MG63 (cell line): Measurements from ENCODE around the gene CASP9. TPM values are rescaled to one million over a fixed set of nuclear protein-coding genes. Genes with fewer than 3 reads are reported as not detected.
A peak's percentile ranks its signal among the peaks of the same experiment; 100 is the strongest.
"Not testable (repeated sequence)": the region's sequence is repeated elsewhere in the genome, so short reads cannot be mapped to it uniquely, and the experiment has no call there.

ENCODE experiments used
- DNase-seq: peaks from one replicate; pipeline ENCODE4 v3.0.0-alpha.2; 2020
- H3K27me3 ChIP-seq: fragments of 250-450 bp; sonication (Bioruptor Pico); 2 replicates; pipeline ENCODE4 v1.5.1; 2020; ENCODE audit warnings: mild to moderate bottlenecking, moderate library complexity
- H3K36me3 ChIP-seq: fragments of 250-450 bp; sonication (Bioruptor Pico); 2 replicates; pipeline ENCODE4 v1.5.1; 2020; ENCODE audit warnings: mild to moderate bottlenecking, moderate library complexity
- H3K4me3 ChIP-seq: fragments of 250-450 bp; sonication (Bioruptor Pico); 2 replicates; pipeline ENCODE4 v1.5.1; 2020; ENCODE audit warnings: mild to moderate bottlenecking, moderate library complexity
- H3K9me3 ChIP-seq: fragments of 250-450 bp; sonication (Bioruptor Pico); 2 replicates; pipeline ENCODE4 v1.5.1; 2020; ENCODE audit warnings: mild to moderate bottlenecking, moderate library complexity
- total RNA-seq: library from RNA; depleted of rRNA; stranded (reverse); fragments of >200 nt; shearing (Covaris generic); gene quantifications from 2 replicates; pipeline ENCODE4 v1.2.3, GENCODE V29; 2014; ENCODE audit warnings: low replicate concordance

CASP9 gene
- total RNA-seq, 1 experiment from 2014 or later = 5.3 TPM

DNA sequence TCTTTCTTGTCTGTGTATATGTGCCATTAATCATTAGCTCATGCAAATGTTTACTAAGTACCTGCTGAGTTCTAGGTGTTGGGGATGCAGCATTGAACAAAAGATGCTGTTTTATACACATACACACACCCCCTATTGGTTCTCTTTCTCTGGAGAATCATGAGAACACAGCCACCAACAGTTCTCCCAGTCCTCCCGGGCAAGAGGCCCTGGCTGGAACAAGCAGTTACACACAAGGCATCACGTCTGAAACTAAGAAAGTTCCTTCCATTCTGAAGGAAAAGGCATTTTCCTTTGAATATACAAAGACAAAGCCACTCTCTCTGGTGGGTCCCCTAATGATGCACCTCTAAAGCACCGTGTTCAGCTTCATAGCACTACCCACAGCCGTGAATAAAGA lies 10.8 kb downstream of the CASP9 start:
- peaks cover 3% of the 10 kb centered on the region; the same call in 1 of the 2 replicates for H3K36me3 ChIP-seq
- no peak overlapping the region for H3K4me3 ChIP-seq
- no peaks in the 10 kb centered on the region for H3K9me3 ChIP-seq
- no peaks in the 10 kb centered on the region for H3K27me3 ChIP-seq
- no peak for DNase-seq

DNA sequence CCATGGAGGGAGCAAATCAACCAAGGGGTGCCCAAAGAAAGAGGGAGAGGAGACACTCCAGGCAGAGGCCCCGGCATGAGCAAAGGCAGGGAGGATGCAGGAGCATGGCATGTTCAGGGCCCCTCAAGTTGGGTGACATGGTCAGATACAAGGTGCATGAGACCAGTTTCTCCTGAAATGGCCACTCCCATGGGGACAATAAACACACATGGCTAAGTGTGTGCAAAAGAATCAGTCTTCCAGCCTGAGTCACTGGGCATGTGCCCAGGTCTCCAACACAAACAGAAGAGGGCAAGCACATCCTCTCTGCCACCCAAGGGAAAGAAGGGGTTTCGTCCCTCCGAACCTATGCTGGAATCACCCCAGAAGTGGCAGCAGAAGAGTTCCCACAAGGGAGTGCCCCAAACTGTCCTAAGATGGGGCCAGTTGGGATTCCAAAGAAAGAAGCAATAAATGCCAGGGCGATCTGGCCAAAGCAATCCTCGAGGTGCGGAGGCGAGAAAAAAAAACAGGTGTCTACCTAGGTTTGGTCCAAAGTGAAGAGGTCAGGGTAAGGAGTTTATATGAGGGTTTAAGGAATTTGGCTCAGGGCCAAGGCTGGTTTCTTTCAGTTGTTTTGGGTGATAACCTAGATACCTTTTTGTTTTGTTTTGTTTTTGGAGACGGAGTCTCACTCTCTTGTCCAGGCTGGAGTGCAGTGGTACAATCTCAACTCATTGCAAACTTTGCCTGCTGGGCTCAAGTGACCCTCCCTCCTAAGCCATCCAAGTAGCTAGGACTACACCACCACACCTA lies 13.2 kb downstream of the CASP9 start:
- Histone ChIP-seq H3K4me3 (no peak overlapping the region), H3K27me3 (no peaks in the 10 kb centered on the region)
- DNase-seq = peak; percentile 64

DNA sequence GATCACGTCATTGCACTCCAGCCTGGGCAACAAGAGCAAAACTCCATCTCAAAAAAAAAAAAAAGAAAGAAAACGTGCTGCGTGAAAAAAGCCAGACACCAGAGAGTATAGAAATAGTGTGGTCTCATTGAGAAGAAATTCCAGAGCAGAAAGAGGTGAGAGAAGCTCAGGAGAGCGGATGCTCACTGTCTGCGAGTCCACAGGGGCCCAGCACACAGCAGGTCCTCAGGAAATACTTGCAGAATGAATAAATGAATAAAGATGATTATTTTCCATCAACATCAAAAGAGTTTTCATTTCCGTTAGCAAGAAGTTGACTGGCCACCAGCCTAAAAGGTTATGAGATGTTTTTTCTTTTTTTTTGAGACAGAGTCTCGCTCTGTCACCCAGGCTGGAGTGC lies 14.4 kb downstream of the CASP9 start:
- H3K4me3 ChIP-seq = no peak overlapping the region
- H3K27me3 ChIP-seq = no peaks in the 10 kb centered on the region
- no peak for DNase-seq
- H3K9me3 ChIP-seq = no peaks in the 10 kb centered on the region
- H3K36me3 ChIP-seq = no peaks in the 10 kb centered on the region

More for the DNA sequence above, 13.2 kb downstream of the CASP9 start:
- no peaks in the 10 kb centered on the region for H3K9me3 ChIP-seq
- H3K36me3 ChIP-seq = no peaks in the 10 kb centered on the region

DNA sequence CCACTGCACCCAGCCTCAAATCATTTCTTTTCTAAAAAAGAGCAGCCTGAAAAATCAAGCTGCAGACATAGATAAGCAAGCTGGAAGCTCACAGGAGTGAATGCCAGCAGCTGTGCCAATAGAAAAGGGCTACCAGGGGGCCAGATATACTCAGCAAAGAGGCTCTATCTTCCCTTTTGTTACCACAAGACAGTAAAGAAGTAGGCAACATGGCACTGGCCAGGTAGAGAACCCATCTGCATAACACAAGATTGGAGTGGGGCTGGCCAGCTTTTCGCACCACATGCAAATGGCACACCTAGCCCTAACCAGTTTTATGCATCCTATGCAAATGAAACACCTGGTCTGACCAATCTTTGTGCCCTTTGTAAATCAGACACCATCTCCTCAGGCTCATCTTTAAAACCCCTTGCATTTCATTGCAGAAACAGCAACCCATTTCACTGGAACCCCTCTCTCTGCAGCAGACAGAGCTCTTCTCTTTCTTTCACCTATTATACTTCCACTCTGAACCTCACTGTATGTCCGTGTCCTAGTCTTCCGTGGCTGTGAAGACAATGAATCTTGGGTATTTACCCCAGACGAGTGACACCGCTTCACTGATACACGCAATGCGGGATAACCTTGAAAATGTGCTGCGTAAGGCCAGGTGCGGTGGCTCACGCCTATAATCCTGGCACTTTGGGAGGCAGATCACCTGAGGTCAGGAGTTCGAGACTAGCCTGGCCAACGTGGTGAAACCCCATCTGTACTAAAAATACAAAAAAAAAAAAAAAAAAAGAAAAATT lies 15.1 kb downstream of the CASP9 start:
- H3K27me3 ChIP-seq = no peaks in the 10 kb centered on the region
- H3K9me3 ChIP-seq = no peaks in the 10 kb centered on the region
- no peaks in the 10 kb centered on the region for H3K36me3 ChIP-seq
- no peak for DNase-seq
- H3K4me3 ChIP-seq = no peak overlapping the region

DNA sequence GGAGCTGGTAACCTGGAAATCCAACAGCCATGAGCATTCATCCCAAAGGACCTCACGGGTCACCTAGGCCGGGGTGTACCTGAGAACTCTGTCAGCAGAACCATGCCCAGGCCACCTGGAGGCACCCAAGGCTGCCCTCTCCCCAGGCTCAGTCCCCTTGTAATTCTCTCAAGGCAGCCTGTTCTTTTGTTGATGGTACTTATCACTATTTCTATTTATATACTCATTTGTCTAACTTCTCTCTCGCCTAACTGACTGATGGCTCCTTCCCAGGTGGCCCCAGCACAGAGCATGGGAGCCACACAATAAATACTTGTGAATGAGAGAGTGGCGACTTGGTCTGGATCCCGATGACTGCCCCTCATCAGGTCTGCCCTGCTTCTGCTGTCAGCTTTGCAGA lies 16.7 kb downstream of the CASP9 start:
- Histone ChIP-seq H3K9me3 (no peaks in the 10 kb centered on the region), H3K27me3 (no peaks in the 10 kb centered on the region), H3K36me3 (no peaks in the 10 kb centered on the region), H3K4me3 (no peak overlapping the region)
- DNase-seq = no peak

DNA sequence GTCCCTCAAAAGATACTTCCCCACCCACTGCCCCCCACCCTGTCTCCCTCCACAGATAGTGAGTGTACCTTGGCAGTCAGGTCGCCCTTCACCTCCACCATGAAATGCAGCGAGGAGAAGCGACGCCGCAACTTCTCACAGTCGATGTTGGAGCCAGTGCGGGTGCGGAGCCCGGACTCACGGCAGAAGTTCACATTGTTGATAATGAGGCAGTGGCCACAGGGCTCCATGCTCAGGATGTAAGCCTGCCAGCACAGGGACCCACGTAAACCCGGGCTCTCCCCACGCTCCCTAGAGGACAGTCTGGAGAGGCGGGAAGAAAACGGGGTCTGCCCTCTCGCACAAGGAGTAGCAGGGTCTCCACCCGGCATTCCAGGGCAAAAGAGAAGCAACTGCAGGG lies 17.2 kb downstream of the CASP9 start:
- H3K9me3 ChIP-seq = no peaks in the 10 kb centered on the region
- no peaks in the 10 kb centered on the region for H3K36me3 ChIP-seq
- H3K4me3 ChIP-seq = no peak overlapping the region
- DNase-seq = no peak
- H3K27me3 ChIP-seq = no peaks in the 10 kb centered on the region

DNA sequence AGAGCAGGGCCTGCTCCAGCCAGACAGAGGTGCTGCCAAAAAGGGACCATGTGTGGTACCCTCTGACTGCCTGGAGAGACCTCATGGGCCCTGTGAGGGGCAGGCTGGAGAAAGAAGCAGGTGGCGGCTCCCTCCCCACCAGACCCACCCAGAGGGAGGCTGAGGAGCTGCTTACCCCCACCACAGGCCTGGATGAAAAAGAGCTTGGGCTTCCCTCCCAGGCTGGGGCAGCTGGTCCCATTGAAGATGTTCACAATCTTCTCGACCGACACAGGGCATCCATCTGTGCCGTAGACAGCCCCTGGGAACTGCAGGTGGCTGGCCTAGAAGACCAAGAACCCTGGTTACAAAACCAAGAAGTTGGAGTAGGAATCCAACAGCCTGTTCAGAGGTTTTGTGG lies 19.6 kb downstream of the CASP9 start:
- Histone ChIP-seq H3K9me3 (no peaks in the 10 kb centered on the region), H3K27me3 (no peaks in the 10 kb centered on the region), H3K4me3 (no peak overlapping the region), H3K36me3 (no peaks in the 10 kb centered on the region)
- DNase-seq = no peak

DNA sequence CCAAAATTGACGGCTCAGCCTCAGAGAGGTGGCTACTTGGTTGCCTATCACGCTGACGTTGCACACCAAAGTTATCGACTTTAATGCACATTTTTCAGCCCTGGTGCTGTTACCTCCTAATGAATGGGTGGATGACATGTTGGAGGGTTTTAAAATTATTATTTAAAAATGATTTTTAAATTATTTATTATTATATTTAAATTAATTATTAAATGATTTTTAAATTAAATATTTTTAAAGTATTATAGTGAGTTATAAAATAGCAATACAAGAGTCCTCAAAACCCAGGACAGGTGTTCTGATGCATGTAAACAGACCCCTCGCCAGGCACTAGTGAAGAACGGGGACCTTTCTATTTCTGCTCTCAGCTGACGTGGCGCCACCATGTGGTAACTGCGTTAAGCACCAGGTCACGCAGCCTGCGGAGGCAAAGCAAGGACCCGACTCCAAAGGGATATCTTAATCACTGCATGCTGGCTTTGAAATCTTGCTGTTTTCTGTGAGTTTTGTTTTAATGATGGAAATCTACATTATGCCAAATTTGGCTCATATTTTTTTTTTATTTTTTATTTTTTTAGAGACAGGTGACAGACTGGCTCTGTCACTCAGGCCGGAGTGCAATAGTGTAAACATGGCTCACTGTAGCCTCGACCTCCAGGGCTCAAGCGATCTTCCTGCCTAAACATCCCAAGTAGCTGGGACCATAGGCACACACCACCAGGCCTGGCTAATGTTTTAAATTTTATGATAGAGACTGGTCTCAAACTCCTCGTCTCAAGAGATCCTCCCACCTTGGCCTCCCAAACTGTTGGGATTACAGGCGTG lies 22.6 kb downstream of the CASP9 start:
- no peaks in the 10 kb centered on the region for H3K27me3 ChIP-seq
- peak; percentile 36 for DNase-seq

DNA sequence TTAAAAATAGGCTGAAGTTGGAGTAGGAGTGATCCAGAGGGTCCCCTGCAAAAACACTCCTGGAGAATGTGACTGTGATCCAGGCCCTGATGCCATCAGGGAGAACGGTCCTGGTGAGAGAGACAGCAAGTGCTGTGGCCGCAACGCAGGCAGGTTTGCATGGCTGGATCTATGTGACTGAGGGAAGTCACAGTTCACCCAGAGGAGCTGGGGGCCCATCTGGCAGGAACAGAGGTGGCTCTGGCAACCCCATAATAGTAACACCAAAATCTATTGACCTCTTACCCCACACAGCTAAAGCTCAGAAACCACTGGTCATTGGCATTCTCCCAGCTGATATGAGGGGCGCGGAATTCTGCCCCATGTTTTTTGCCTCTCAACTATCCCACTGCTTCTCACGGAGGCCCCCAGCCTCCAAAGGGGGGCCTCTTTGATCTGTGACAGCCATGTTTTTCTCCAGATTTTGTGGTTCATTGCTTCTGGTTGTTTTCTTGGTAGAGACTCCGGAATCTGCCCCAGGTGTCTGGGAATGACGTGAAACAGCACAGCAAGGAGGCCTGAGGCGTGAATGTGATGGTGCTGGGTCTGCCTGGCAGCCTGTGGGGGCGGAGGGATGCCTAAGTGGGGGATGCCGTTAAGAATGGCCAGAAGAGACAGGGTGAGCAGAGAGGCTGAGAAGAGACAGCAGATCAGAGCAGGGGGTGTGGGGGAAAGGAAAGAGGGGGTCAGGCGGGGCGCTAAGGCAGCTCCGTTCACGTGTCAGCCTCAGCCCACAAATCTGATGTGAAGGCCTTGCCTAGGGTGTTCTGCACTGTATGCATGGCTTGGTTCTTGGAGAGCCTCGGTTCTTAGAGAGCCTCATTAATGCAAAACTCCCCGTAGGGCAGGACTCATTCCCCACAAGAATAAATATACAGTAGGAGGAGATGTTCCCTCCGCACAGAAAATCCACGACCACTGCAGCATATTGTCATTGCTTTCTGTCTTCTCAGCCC lies 23.5 kb downstream of the CASP9 start:
- Histone ChIP-seq H3K4me3 (no peak overlapping the region), H3K36me3 (no peaks in the 10 kb centered on the region), H3K9me3 (no peaks in the 10 kb centered on the region), H3K27me3 (no peaks in the 10 kb centered on the region)
- no peak for DNase-seq

More for the DNA sequence above, 22.6 kb downstream of the CASP9 start:
- H3K36me3 ChIP-seq = no peaks in the 10 kb centered on the region
- H3K9me3 ChIP-seq = no peaks in the 10 kb centered on the region
- no peak overlapping the region for H3K4me3 ChIP-seq

DNA sequence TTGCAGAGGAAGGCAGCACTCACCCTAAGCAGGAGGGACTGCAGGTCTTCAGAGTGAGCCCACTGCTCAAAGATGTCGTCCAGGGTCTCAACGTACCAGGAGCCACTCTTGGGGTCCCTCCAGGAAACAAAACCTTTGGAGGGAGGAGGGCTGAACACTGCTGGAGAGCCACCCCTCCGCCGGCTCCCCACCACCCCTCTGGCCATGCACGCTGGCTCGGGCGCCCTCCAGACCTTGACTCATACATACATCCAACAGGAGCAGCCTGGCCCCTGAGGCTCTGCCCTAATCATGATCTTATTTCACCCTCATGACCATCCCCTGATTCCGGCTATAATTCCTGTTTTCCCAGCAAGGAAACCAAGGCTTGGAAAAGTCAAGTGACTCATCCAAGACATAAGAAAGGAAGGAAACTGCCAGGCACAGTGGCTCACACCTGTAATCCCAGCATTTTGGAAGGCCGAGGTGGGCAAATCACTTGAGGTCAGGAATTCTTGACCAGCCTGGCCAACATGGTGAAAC lies 30.1 kb downstream of the CASP9 start:
- Histone ChIP-seq H3K4me3 (no peak overlapping the region), H3K36me3 (no peaks in the 10 kb centered on the region), H3K9me3 (no peaks in the 10 kb centered on the region), H3K27me3 (no peaks in the 10 kb centered on the region)
- DNase-seq = no peak

DNA sequence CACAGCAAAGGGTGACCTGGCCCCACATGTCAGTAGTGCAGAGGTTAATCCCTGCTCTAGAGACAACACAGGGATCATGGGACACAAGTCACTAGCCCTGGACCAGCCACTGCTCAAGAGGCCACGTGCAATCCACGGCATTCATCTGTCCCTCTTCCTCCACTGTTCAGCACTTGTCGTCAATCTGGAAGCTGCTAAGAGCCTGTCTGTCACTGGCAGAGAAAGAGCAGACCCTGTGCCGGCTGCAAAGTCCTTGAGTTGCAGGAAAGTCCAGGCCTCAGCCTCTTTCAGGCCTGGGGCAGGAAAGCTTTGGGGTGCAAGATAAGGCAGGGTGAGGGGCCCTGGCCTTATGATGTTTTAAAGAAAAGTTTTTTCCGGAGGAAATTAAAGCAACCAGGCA lies 31.4 kb downstream of the CASP9 start:
- no peak overlapping the region for H3K4me3 ChIP-seq
- no peaks in the 10 kb centered on the region for H3K36me3 ChIP-seq
- DNase-seq = no peak
- no peaks in the 10 kb centered on the region for H3K9me3 ChIP-seq
- no peaks in the 10 kb centered on the region for H3K27me3 ChIP-seq

DNA sequence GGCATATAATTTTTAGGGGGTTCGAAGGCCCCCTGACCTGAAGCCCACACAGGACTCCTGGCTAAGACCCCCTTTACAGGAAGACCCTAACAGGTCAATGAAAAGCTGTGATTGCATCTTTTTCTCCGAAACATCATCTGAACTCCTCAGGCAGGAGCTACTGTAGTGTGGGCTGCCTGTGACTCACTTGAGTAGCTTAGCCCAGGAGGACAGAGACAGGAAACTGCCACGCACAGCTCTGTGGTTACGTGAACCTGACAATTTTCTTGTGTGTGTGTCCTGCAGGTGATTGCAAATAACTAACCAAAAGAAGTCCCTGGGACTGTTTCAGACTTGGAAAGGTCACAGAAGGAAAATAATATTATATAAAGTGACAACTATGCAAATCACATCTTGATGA lies 33.0 kb downstream of the CASP9 start:
- H3K36me3 ChIP-seq, H3K27me3 ChIP-seq, H3K4me3 ChIP-seq, H3K9me3 ChIP-seq, DNase-seq: not testable (repeated sequence)

DNA sequence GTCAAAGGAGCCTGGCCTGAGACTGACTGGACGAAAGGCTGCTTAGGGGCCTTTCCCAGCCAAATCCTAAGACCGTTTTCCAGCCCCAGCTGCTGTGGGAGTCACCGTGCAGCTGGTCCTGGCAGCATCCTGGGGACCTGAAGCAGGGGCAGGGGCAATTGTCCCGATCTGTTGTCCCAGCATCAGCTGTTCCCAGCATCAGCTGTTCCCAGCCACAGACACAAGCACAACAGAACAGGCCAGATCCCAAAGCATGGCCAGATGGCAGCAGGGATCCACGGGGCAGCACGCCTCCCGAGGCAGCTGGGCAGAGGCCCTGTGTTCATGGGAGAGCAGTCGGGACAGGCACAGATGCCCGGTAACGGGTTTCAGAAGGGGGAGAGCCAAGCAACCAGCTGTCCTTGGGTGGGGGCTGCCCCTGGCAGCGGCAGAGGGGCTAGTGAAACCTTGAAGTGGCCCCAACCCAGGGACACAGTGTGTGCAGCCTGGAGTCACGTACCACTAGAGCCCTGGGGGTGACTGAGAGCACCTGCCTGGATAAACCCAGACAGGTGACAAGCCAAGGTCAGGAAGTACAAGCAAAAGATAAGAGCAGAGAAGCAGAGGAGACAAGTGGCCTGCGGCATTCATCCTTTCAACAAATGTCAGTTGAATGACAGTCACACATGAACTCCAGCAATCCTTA lies 34.8 kb downstream of the CASP9 start:
- Histone ChIP-seq H3K9me3 (no peaks in the 10 kb centered on the region), H3K36me3 (no peaks in the 10 kb centered on the region), H3K4me3 (no peak overlapping the region), H3K27me3 (no peaks in the 10 kb centered on the region)
- DNase-seq = no peak

DNA sequence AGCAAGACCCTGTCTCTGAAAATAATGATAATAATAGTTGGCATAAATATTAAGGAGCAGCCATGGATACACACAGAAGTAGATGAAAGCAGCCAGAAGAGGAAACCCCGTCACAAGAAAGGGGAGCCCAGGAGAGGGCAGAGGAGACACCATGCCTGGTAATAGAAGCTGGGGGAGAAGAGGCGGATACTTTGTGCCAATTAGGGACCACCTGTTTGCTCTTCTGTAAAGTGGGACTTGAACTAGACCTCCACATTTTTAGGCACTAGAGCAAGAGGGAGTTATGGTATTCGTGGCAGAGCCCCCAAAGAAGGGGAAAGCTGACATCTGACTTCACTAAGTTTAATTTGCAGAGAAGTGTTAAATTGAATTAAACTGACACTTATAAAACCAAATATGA lies 35.6 kb downstream of the CASP9 start:
- Histone ChIP-seq H3K27me3 (no peaks in the 10 kb centered on the region), H3K9me3 (no peaks in the 10 kb centered on the region), H3K36me3 (no peaks in the 10 kb centered on the region), H3K4me3 (no peak overlapping the region)
- DNase-seq = no peak

DNA sequence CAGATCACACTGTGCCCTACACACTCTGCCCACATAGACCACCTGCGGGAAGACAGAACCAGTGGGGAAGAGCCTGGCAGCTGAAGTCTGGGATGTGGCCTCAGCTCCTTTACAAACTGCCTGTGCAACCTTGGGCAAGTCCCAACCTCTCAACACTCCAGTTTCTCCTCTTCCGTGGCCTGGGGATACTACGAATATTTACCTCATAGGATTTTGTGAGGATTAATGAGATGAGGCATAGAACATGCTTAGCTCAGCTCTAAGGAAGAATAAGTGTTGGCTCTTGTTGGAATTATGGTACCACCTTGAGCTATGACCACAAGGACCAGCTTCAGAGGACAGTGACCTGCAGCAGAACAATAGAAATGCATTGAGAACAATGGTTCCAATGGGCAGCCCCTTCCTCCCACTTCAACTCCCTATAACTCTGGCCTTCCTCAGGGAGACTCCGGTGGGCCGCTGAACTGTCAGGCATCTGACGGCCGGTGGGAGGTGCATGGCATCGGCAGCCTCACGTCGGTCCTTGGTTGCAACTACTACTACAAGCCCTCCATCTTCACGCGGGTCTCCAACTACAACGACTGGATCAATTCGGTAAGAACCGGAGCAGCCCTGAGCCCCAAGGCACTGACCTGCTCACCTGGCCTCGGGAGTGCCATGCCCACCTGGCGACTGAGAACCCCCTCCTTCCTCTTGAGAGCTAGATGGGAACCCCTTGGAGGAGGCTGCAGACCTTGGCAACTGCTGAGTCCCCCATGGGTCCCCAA lies 37.0 kb downstream of the CASP9 start:
- not testable (repeated sequence) for H3K36me3 ChIP-seq, H3K9me3 ChIP-seq, H3K4me3 ChIP-seq, H3K27me3 ChIP-seq, DNase-seq
